HL-60 (cell line): ENCODE data around the gene PIGH.

ENCODE experiments used
- GABPA ChIP-seq: IDR thresholded peaks from 2 replicates; pipeline ENCODE4 v1.6.1; 2012; ENCODE audit warnings: low read depth
- POLR2AphosphoS5 ChIP-seq: IDR thresholded peaks from 2 replicates; pipeline ENCODE4 v1.6.1; 2012; ENCODE audit warnings: low read depth
- SPI1 ChIP-seq: IDR thresholded peaks from 2 replicates; pipeline ENCODE4 v1.6.1; 2012; ENCODE audit warnings: low read depth, mild to moderate bottlenecking, borderline replicate concordance
- TF ChIP-seq, protein P1 (sequence below): IDR thresholded peaks from one replicate; pipeline ENCODE4 v1.5.1; 2011; ENCODE audit warnings: low read length, control low read depth, inconsistent platforms; ENCODE audit not compliant: insufficient read depth
- TF ChIP-seq, protein P2 (sequence below): IDR thresholded peaks from 2 replicates; pipeline ENCODE4 v1.6.1; 2012; ENCODE audit warnings: low read depth; ENCODE audit not compliant: insufficient replicate concordance

DNA sequence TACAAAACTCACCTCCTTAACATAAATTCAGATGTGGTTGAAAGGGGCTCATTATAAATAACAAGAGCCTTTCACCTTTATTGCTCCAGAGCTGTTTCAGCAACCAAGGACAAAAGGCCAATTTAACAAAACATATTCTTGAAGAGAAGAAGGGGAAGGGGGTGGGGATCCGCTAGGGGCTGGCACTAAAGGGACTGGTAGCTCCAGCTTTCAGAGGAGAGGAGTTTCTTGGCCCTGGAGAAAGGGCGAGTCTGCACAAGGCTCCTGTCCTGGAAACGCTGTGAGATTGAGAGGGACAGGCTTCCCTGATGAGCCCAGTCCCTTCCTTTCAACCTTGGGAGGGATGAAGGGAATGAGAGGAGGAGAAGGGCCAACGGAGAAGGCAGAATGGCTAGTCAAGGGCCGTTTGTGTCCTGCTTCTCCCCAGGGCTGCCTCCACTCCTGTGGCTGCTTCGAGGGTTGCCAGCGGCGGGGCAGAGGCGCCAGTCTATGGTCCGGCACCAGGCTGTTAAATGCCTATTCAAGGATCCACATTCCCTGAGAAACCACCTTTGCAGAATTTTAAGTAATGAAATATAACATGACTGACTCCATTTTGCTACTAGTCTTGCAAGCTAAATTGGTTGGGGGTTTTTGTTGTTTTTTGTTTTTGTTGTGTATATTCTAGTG lies 9.7 kb upstream of the PIGH start:
- TF ChIP-seq, protein P1, sequence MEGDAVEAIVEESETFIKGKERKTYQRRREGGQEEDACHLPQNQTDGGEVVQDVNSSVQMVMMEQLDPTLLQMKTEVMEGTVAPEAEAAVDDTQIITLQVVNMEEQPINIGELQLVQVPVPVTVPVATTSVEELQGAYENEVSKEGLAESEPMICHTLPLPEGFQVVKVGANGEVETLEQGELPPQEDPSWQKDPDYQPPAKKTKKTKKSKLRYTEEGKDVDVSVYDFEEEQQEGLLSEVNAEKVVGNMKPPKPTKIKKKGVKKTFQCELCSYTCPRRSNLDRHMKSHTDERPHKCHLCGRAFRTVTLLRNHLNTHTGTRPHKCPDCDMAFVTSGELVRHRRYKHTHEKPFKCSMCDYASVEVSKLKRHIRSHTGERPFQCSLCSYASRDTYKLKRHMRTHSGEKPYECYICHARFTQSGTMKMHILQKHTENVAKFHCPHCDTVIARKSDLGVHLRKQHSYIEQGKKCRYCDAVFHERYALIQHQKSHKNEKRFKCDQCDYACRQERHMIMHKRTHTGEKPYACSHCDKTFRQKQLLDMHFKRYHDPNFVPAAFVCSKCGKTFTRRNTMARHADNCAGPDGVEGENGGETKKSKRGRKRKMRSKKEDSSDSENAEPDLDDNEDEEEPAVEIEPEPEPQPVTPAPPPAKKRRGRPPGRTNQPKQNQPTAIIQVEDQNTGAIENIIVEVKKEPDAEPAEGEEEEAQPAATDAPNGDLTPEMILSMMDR = no peak
- TF ChIP-seq POLR2AphosphoS5 (no peak), GABPA (no peak), SPI1 (no peak)
- TF ChIP-seq, protein P2, sequence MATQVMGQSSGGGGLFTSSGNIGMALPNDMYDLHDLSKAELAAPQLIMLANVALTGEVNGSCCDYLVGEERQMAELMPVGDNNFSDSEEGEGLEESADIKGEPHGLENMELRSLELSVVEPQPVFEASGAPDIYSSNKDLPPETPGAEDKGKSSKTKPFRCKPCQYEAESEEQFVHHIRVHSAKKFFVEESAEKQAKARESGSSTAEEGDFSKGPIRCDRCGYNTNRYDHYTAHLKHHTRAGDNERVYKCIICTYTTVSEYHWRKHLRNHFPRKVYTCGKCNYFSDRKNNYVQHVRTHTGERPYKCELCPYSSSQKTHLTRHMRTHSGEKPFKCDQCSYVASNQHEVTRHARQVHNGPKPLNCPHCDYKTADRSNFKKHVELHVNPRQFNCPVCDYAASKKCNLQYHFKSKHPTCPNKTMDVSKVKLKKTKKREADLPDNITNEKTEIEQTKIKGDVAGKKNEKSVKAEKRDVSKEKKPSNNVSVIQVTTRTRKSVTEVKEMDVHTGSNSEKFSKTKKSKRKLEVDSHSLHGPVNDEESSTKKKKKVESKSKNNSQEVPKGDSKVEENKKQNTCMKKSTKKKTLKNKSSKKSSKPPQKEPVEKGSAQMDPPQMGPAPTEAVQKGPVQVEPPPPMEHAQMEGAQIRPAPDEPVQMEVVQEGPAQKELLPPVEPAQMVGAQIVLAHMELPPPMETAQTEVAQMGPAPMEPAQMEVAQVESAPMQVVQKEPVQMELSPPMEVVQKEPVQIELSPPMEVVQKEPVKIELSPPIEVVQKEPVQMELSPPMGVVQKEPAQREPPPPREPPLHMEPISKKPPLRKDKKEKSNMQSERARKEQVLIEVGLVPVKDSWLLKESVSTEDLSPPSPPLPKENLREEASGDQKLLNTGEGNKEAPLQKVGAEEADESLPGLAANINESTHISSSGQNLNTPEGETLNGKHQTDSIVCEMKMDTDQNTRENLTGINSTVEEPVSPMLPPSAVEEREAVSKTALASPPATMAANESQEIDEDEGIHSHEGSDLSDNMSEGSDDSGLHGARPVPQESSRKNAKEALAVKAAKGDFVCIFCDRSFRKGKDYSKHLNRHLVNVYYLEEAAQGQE = no peak
